CD14-positive monocyte (primary cell): Measurements from ENCODE around the gene CLTCL1. TPM values are rescaled to one million over a fixed set of nuclear protein-coding genes. Genes with fewer than 3 reads are reported as not detected.

ENCODE experiments used
- DNase-seq, 3 donors: peaks; one replicate each; pipeline ENCODE4 v3.0.0-alpha.2; 2011 to 2022
- H2AFZ ChIP-seq: 2 replicates; pipeline ENCODE4 v1.6.0; 2012; ENCODE audit warnings: mild to moderate bottlenecking, low read depth, low read length, inconsistent platforms; ENCODE audit not compliant: insufficient read depth, poor library complexity, severe bottlenecking
- H3K27ac ChIP-seq, 2 donors: 1 replicate in 1 of 2; 2 replicates in 1 of 2; pipeline ENCODE4 v1.5.1; 2012 to 2013; ENCODE audit warnings: low read length in 2 of 2, control low read depth in 1 of 2, inconsistent platforms in 1 of 2, low read depth in 1 of 2, mild to moderate bottlenecking in 1 of 2
- H3K27me3 ChIP-seq, 2 donors: one replicate each; pipeline versions ENCODE4 v1.6.0 to v1.6.1; 2011 to 2013; ENCODE audit warnings: low read length in 2 of 2; ENCODE audit not compliant: control insufficient read depth in 2 of 2, insufficient read depth in 2 of 2
- H3K36me3 ChIP-seq, 2 donors: replicated peaks in 1 of 2; 1 replicate in 1 of 2; 2 replicates in 1 of 2; pipeline versions ENCODE4 v1.5.1 to v1.6.1; 2012 to 2013; ENCODE audit warnings: low read length in 2 of 2, control low read depth in 1 of 2, inconsistent platforms in 1 of 2, mild to moderate bottlenecking in 1 of 2; ENCODE audit not compliant: insufficient read depth in 2 of 2, control insufficient read depth in 1 of 2
- H3K4me1 ChIP-seq, 2 donors: 1 replicate in 1 of 2; 2 replicates in 1 of 2; pipeline versions ENCODE4 v1.5.1 to v1.6.1; 2012 to 2013; ENCODE audit warnings: low read length in 2 of 2, control low read depth in 1 of 2, inconsistent platforms in 1 of 2, mild to moderate bottlenecking in 1 of 2, moderate library complexity in 1 of 2; ENCODE audit not compliant: insufficient read depth in 2 of 2, control insufficient read depth in 1 of 2
- H3K4me2 ChIP-seq: replicated peaks from 2 replicates; pipeline ENCODE3; 2012; ENCODE audit warnings: low read length, moderate library complexity, mild to moderate bottlenecking; ENCODE audit not compliant: poor library complexity, severe bottlenecking; ENCODE audit errors: extremely low read depth
- H3K4me3 ChIP-seq, 3 experiments: fragments of 200-600 bp in 1 of 3; sonication (generic) in 1 of 3; replicated peaks in 1 of 3; 1 replicate in 2 of 3; 2 replicates in 1 of 3; pipeline ENCODE4 v1.5.1; 2011 to 2013; ENCODE audit warnings: low read length in 3 of 3, mild to moderate bottlenecking in 3 of 3, control low read depth in 2 of 3, low read depth in 2 of 3, inconsistent platforms in 1 of 3, moderate library complexity in 1 of 3
- H3K79me2 ChIP-seq: 2 replicates; pipeline ENCODE4 v1.6.0; 2012; ENCODE audit warnings: mild to moderate bottlenecking, control low read depth, inconsistent platforms, low read length, moderate library complexity; ENCODE audit not compliant: insufficient read depth
- H3K9ac ChIP-seq: 2 replicates; pipeline ENCODE4 v1.6.0; 2017; ENCODE audit warnings: low read length, mild to moderate bottlenecking; ENCODE audit not compliant: insufficient read depth, poor library complexity, severe bottlenecking
- H3K9me3 ChIP-seq, 2 donors: replicated peaks in 1 of 2; 1 replicate in 1 of 2; 2 replicates in 1 of 2; pipeline versions ENCODE4 v1.5.1 to v1.6.1; 2012 to 2013; ENCODE audit warnings: low read length in 2 of 2, control low read depth in 1 of 2; ENCODE audit not compliant: control insufficient read depth in 1 of 2, insufficient read depth in 1 of 2
- H4K20me1 ChIP-seq: 2 replicates; pipeline ENCODE4 v1.6.0; 2012; ENCODE audit warnings: mild to moderate bottlenecking, low read length, control low read depth, moderate library complexity; ENCODE audit not compliant: insufficient read depth
- H3K27ac Mint-ChIP-seq, 7 donors: one replicate each; pipeline ENCODE4 v1.8.0; 2020; ENCODE audit warnings: mild to moderate bottlenecking in 7 of 7, mixed read lengths in 7 of 7, moderate library complexity in 6 of 7, inconsistent platforms in 2 of 7
- H3K27me3 Mint-ChIP-seq, 3 donors: one replicate each; pipeline ENCODE4 v1.8.0; 2021 to 2022; ENCODE audit warnings: low read depth in 3 of 3, mild to moderate bottlenecking in 3 of 3, mixed read lengths in 3 of 3, moderate library complexity in 3 of 3, inconsistent platforms in 1 of 3
- H3K36me3 Mint-ChIP-seq, 2 donors: one replicate each; pipeline ENCODE4 v1.8.0; 2020; ENCODE audit warnings: mixed read lengths in 2 of 2, inconsistent platforms in 1 of 2, mild to moderate bottlenecking in 1 of 2
- H3K4me1 Mint-ChIP-seq: one replicate; pipeline ENCODE4 v1.8.0; 2020; ENCODE audit warnings: mild to moderate bottlenecking, mixed read lengths
- H3K4me3 Mint-ChIP-seq, 2 donors: one replicate each; pipeline ENCODE4 v1.8.0; 2020; ENCODE audit warnings: mild to moderate bottlenecking in 2 of 2, mixed read lengths in 2 of 2, moderate library complexity in 1 of 2
- H3K9me3 Mint-ChIP-seq, 7 donors: one replicate each; pipeline ENCODE4 v1.8.0; 2020 to 2022; ENCODE audit warnings: mixed read lengths in 7 of 7, mild to moderate bottlenecking in 6 of 7, moderate library complexity in 6 of 7, inconsistent platforms in 2 of 7
- WGBS: methylation state at CpG from one replicate; pipeline ENCODE4 v1.1.5; 2013; ENCODE audit warnings: missing lambda C conversion rate; ENCODE audit not compliant: insufficient coverage; 5-methylcytosine and 5-hydroxymethylcytosine counted together
- intact Hi-C, 2 donors: fragments of 100-400 bp; cut with micrococcal nuclease; formaldehyde crosslinking; loops; one replicate each; pipeline versions ENCODE4 v1.15.0 to v1.15.1; 2023
- polyA minus RNA-seq: library from RNA; depleted of rRNA, polyadenylated mRNA; stranded (reverse); fragments of >200 nt; gene quantifications from 2 replicates; pipeline ENCODE4 v1.2.3, GENCODE V29; 2012
- polyA plus RNA-seq, 3 donors: library from polyadenylated mRNA; depleted of rRNA in 1 of 3; unstranded in 2 of 3; stranded (reverse) in 1 of 3; fragments of 300-500 nt in 2 of 3; fragments of >200 nt in 1 of 3; fragmentation: Illumina TruSeq in 2 of 3; gene quantifications; 1 replicate in 2 of 3; 2 replicates in 1 of 3; pipeline ENCODE4 v1.2.3, GENCODE V29; 2012 to 2021
- total RNA-seq, 12 experiments: library from RNA in 1 of 12; stranded (reverse) in 1 of 12; fragments of 120-200 nt in 1 of 12; gene quantifications; one replicate each; pipeline ENCODE4 v1.2.4 and lab custom pipeline; 2013 to 2026; ENCODE audit warnings: mixed read lengths in 6 of 12, inconsistent platforms in 1 of 12
- TF ChIP-seq, protein P1 (sequence below): fragments of 200-600 bp; IDR thresholded peaks from one replicate; pipeline ENCODE4 v1.8.0; 2022; ENCODE audit warnings: antibody characterized with exemption, mild to moderate bottlenecking

CLTCL1 gene
- 10.9 TPM for total RNA-seq (2013)
- polyA plus RNA-seq (10 to 100 TPM in 1 of 3 donors, 1 to 10 TPM in 2; 5.1 to 17.0 (median 6.1) TPM), polyA minus RNA-seq (12.7 and 14.6 TPM in 2 replicates), total RNA-seq (lab: John Stamatoyannopoulos, UW) (2.4 to 21.9 (median 8.1) reads per million in 11 experiments)

DNA sequence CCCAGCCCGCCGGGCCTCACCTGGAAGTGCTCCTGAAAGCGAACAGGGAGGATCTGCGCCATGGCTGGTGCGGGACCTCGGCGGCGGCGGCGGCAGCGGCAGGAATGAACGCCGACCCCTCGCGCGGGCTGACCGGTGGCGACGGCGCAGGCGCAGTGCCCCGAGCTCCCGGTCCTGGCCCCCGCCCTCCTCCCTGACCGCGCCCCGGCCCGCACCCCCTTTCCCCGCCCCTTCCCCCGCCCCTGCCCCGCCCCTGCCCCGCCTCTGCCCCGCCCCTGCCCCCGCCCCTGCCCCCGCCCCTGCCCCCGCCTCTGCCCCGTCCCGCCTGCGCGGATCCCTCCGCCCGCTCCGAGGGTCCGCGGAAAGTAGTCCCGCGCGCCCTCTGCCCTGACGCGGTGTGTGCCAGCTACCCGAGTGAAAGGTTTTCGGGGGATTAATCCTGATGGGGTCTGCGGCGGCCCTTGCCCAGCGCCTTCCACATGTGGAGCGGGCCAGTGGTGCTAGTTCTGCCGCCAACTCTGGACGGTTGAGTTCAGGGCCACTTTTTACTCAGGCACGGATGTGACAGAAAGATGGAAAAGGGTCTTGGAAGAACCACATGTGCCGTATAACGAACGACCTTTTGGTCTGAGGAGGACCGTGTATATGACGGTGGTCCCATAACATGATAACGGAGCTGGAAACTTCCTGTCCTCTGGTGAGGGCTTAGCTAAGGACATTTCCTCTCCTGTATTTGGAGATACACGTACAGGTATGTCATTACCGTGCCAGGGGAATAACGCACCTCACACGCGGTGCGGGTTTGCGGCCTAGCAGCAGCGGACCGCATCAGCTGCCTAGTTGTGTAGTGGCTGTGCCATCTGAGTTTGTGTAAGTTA is at the start of gene CLTCL1:
TSS of gene CLTCL1 (minus strand) at position 140 of the 878 bp plus-strand sequence. CDS start at position 62, 78 bp downstream.
- Histone ChIP-seq H3K9me3 (no peaks in the 10 kb centered on the region), H3K36me3 (no peaks in the 10 kb centered on the region), H2AFZ (peak within 1 kb of the TSS; percentile 99), H3K4me2 (peak within 1 kb of the TSS; percentile 95), H3K4me1 (peaks cover 18 to 22% of the 10 kb centered on the region in 2 donors), H4K20me1 (no peaks in the 10 kb centered on the region), H3K27ac (peak within 1 kb of the TSS in 1 of 2 donors; percentile 64), H3K9ac (peak within 1 kb of the TSS; percentile 68), H3K79me2 (no peaks in the 10 kb centered on the region), H3K4me3 (peak within 1 kb of the TSS; percentile 82 to 96 (median 96)), H3K27me3 (peaks cover 18 to 22% of the 10 kb centered on the region in 2 donors)
- peak; percentile 49 to 71 (median 71) for DNase-seq
- intact Hi-C loops, result loop anchor here (2.0 to 10.0 kb wide), 6 partner anchors 113 to 1413 kb away; partner anchors contain the start of genes DGCR2 (in 2 of the 2), SLC25A1 (in 2 of the 2), CDC45 (in 1 of the 2) and UFD1 (in 1 of the 2)
- peaks cover 19 to 36% (median 21%) of the 10 kb centered on the region in 3 donors for H3K27me3 Mint-ChIP-seq
- peak within 1 kb of the TSS in 6 of 7 donors; percentile 7 to 86 (median 74) for H3K27ac Mint-ChIP-seq
- H3K36me3 Mint-ChIP-seq, result peaks cover 0 to 3% of the 10 kb centered on the region in 2 donors
- H3K4me1 Mint-ChIP-seq, result peaks cover 28% of the 10 kb centered on the region
- peak within 1 kb of the TSS; percentile 86 to 96 for H3K4me3 Mint-ChIP-seq
- WGBS, result 2% methylated on average over 48 of the region's 74 CpGs
- TF ChIP-seq, protein P1, sequence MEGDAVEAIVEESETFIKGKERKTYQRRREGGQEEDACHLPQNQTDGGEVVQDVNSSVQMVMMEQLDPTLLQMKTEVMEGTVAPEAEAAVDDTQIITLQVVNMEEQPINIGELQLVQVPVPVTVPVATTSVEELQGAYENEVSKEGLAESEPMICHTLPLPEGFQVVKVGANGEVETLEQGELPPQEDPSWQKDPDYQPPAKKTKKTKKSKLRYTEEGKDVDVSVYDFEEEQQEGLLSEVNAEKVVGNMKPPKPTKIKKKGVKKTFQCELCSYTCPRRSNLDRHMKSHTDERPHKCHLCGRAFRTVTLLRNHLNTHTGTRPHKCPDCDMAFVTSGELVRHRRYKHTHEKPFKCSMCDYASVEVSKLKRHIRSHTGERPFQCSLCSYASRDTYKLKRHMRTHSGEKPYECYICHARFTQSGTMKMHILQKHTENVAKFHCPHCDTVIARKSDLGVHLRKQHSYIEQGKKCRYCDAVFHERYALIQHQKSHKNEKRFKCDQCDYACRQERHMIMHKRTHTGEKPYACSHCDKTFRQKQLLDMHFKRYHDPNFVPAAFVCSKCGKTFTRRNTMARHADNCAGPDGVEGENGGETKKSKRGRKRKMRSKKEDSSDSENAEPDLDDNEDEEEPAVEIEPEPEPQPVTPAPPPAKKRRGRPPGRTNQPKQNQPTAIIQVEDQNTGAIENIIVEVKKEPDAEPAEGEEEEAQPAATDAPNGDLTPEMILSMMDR, result no peak
- peaks cover 0 to 5% (median 0%) of the 10 kb centered on the region in 7 donors for H3K9me3 Mint-ChIP-seq

DNA sequence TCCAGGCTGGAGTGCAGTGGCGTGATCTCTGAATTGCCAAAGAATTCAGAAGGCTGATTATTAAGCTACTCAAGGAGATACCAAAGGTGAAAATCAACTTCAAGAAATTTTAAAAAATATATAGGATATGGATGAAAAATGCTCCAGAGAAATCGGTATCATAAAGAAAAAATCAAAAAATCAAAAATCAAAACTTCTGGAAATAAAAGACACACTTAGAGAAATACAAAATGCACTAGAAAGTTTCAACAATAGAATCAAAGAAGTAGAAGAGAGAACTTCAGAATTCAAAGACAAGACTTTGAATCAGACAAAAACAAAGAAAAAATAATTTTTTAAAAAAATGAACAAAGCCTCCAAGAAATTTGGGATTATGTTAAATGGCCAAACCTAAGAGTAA is 45.6 kb upstream of the CLTCL1 start:
- no peaks in the 10 kb centered on the region for H3K27me3 Mint-ChIP-seq
- Histone ChIP-seq H3K27ac (no peak overlapping the region), H3K4me3 (no peak overlapping the region), H3K9ac (no peak overlapping the region), H3K4me2 (no peak overlapping the region), H3K79me2 (no peaks in the 10 kb centered on the region), H2AFZ (no peak overlapping the region), H3K4me1 (no peaks in the 10 kb centered on the region), H3K27me3 (no peaks in the 10 kb centered on the region), H3K36me3 (peaks cover 79 to 96% of the 10 kb centered on the region in 2 donors), H3K9me3 (peaks cover 40 to 70% of the 10 kb centered on the region in 2 donors), H4K20me1 (no peaks in the 10 kb centered on the region)
- DNase-seq, result no peak
- TF ChIP-seq, protein P1, result no peak
- intact Hi-C loops, result no loop called here
- H3K9me3 Mint-ChIP-seq, result peaks cover 52 to 74% (median 71%) of the 10 kb centered on the region in 7 donors
- no peak overlapping the region for H3K4me3 Mint-ChIP-seq
- no peak overlapping the region for H3K27ac Mint-ChIP-seq
- peaks cover 90 to 98% of the 10 kb centered on the region in 2 donors for H3K36me3 Mint-ChIP-seq
- no peaks in the 10 kb centered on the region for H3K4me1 Mint-ChIP-seq
- no CpG with 5 or more reads among the region's 2 CpGs for WGBS
